Uterus (tissue), 2 donors: ENCODE measurements around the gene CXCL12.

Experiments used
- CTCF ChIP-seq, 4 experiments: fragments of 200-600 bp in 2 of 4; fragments of 450-650 bp in 2 of 4; sonication (generic) in 2 of 4; IDR thresholded peaks; one replicate each; pipeline ENCODE4 v1.5.1; 2016 to 2019; ENCODE audit warnings: antibody characterized with exemption in 4 of 4, mild to moderate bottlenecking in 2 of 4, moderate library complexity in 1 of 4
- POLR2A ChIP-seq, 2 donors: fragments of 450-650 bp; IDR thresholded peaks; one replicate each; pipeline ENCODE4 v1.6.1; 2016; ENCODE audit warnings: antibody characterized with exemption in 2 of 2, mild to moderate bottlenecking in 1 of 2, moderate library complexity in 1 of 2

- no peak for TF ChIP-seq POLR2A (IDR thresholded peaks at IDR 0.05)
- TF ChIP-seq CTCF (IDR thresholded peaks at IDR 0.05): no peak
Observed at GRCh38 chr10:44374155-44374554, 10.7 kb downstream of the CXCL12 start.
